ENCODE measurements around the gene LRRC38. TPM values are rescaled to one million over a fixed set of nuclear protein-coding genes. Genes with fewer than 3 reads are reported as not detected.

LRRC38 gene
- total and polyA plus RNA-seq, 2 of the 8 experiments (the other 6 are each of a cell fraction or from before 2014, with no cell fraction given), result 0.17 to 0.63 TPM

DNA sequence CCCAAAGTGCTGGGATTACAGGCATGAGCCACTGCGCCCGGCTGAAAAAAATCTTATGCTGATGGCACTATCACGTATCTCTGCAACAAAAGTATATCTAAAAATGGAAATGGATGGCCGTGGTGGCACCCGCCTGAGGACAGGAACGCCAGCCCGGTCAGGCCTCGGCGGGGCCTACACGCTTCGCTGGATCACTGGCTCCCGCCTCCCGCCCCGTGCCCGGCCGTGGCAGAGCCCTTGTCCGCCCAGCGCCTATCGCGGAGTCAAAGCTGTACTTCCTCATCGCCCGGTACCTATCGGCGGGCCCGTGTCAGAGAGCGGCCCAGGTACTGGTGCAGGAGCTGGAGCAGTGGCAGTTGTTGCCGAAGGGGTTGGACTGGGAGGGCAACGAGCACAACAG lies 41.0 kb upstream of the LRRC38 start:
- no peak overlapping the region for H3K18ac ChIP-seq (ENCODE audit: extremely low read depth, low read length)
- H3K36me3 ChIP-seq (ENCODE audit: control insufficient read depth in 2 of 4, insufficient read depth in 4 of 4, low read length in 3 of 4), result no peaks in the 10 kb centered on the region
- no peak overlapping the region for H3K27ac ChIP-seq (ENCODE audit: low read depth, low read length)
- no peak overlapping the region for H3K9ac ChIP-seq (replicated peaks in 1 of 4; ENCODE audit: extremely low read depth in 1 of 4, low read depth in 3 of 4, low read length in 3 of 4)
- no peak overlapping the region for H2BK12ac ChIP-seq (ENCODE audit: low read depth, low read length)
- 87% methylated on average over 28 of the region's 28 CpGs; no CpG with 5 or more reads in 1 of the 2 experiments for WGBS, 2 experiments (ENCODE audit: extremely low coverage in 1 of 2, insufficient coverage in 1 of 2, insufficient read length in 1 of 2, insufficient replicate concordance in 2 of 2, low coverage in 1 of 2, low lambda C conversion rate in 2 of 2, missing lambda C conversion rate in 1 of 2)
- CTCF ChIA-PET (ENCODE audit: partially characterized antibody), result interaction anchor here (0.7 to 3.1 kb wide), 4 partner anchors 12 to 46 kb away, joined by 3 to 16 read pairs (median 6); no protein-coding TSS in a partner anchor
- H3K79me1 ChIP-seq (ENCODE audit: low read depth, low read length), result no peaks in the 10 kb centered on the region
- no peak overlapping the region for H3K4ac ChIP-seq (replicated peaks; ENCODE audit: insufficient read length, low read depth, low read length)
- no peak overlapping the region for H3K4me3 ChIP-seq (ENCODE audit: extremely low read depth in 1 of 4, insufficient read depth in 2 of 4, low read depth in 3 of 4, low read length in 4 of 4)
- no peak overlapping the region for H4K91ac ChIP-seq (replicated peaks; ENCODE audit: insufficient read length, low read length)
- H3K27me3 ChIP-seq (replicated peaks in 1 of 4; ENCODE audit: control insufficient read depth in 3 of 4, extremely low read depth in 1 of 4, insufficient read depth in 3 of 4, low read length in 3 of 4), result no peaks in the 10 kb centered on the region
- H2AK5ac ChIP-seq (ENCODE audit: low read depth, low read length), result no peak overlapping the region
- no peak overlapping the region for H2AFZ ChIP-seq (ENCODE audit: low read length)
- no peak overlapping the region for H3K4me2 ChIP-seq (ENCODE audit: insufficient read depth in 1 of 2, low read depth in 2 of 2, low read length in 2 of 2)
- no peaks in the 10 kb centered on the region for H3K79me2 ChIP-seq (ENCODE audit: control insufficient read depth in 1 of 2, insufficient read depth in 2 of 2, low read length in 2 of 2)
- POLR2A ChIA-PET (ENCODE audit: partially characterized antibody), result no interaction called here
- no peak overlapping the region for H2BK5ac ChIP-seq (ENCODE audit: low read depth, low read length)
- H3K4me1 ChIP-seq (replicated peaks in 1 of 4; ENCODE audit: control insufficient read depth in 3 of 4, insufficient read depth in 4 of 4, low read length in 3 of 4), result no peaks in the 10 kb centered on the region
- no peak overlapping the region for H4K8ac ChIP-seq (ENCODE audit: extremely low read depth, insufficient read depth, low read length)
- no peak overlapping the region for H3K14ac ChIP-seq (ENCODE audit: insufficient read length)
- no peak overlapping the region for H3K23ac ChIP-seq (ENCODE audit: insufficient read length)
- H4K20me1 ChIP-seq (replicated peaks in 1 of 2; ENCODE audit: control insufficient read depth in 1 of 2, insufficient read depth in 2 of 2, low read length in 2 of 2), result no peaks in the 10 kb centered on the region
- no peak for FAIRE-seq
- no peak overlapping the region for H4K5ac ChIP-seq (ENCODE audit: insufficient read length, low read depth, low read length)
- H3K9me3 ChIP-seq (ENCODE audit: insufficient read depth in 2 of 2, low read depth in 1 of 2, low read length in 1 of 2), result no peaks in the 10 kb centered on the region
- H2BK15ac ChIP-seq (ENCODE audit: low read length), result no peak overlapping the region
- no peak for DNase-seq (ENCODE audit: low read depth in 1 of 2, low spot score in 2 of 2)
- H3K23me2 ChIP-seq (ENCODE audit: low read depth, low read length), result no peaks in the 10 kb centered on the region
- H3K56ac ChIP-seq (replicated peaks; ENCODE audit: insufficient read length, low read depth, low read length), result no peak overlapping the region
- no peak overlapping the region for H2BK120ac ChIP-seq (replicated peaks; ENCODE audit: low read depth, low read length)
- H2BK20ac ChIP-seq (ENCODE audit: low read length), result no peak overlapping the region
- TF ChIP-seq SUZ12 (IDR thresholded peaks at IDR 0.05; ENCODE audit: low read length), result no peak
- TF ChIP-seq POU5F1 (IDR thresholded peaks at IDR 0.05; ENCODE audit: low read depth, low read length), result no peak
- no peak for TF ChIP-seq CHD2 (IDR thresholded peaks at IDR 0.05; ENCODE audit: low read length)
- TF ChIP-seq CREB1 (IDR thresholded peaks at IDR 0.05), result no peak
- TF ChIP-seq KDM4A (IDR thresholded peaks at IDR 0.05; ENCODE audit: low read depth, low read length, severe bottlenecking), result no peak
- TF ChIP-seq SP2 (IDR thresholded peaks at IDR 0.05; ENCODE audit: low read length), result no peak
